ENCODE measurements around the gene NLRP3. TPM values are rescaled to one million over a fixed set of nuclear protein-coding genes. Genes with fewer than 3 reads are reported as not detected.

Gene NLRP3
- total and polyA plus RNA-seq, 2 donors (not counting 1 experiment from before 2014, with no cell fraction given) = 1.4 to 1.7 TPM

GRCh38 chr1:247496581-247497285, 80.8 kb downstream of the NLRP3 start:
- ChIA-PET CTCF (interaction anchor here (1.0 kb wide), 1 partner anchor 107 kb away, joined by 4 read pairs; no protein-coding TSS in a partner anchor), POLR2A (no interaction called here)
- intact Hi-C loops (cut with micrococcal nuclease) = no loop called here
- no peak for TF ChIP-seq EZH2 (IDR thresholded peaks at IDR 0.05; ENCODE audit: borderline replicate concordance, insufficient read depth, low read depth, low read length, poor library complexity, severe bottlenecking)
- TF ChIP-seq, protein P1, sequence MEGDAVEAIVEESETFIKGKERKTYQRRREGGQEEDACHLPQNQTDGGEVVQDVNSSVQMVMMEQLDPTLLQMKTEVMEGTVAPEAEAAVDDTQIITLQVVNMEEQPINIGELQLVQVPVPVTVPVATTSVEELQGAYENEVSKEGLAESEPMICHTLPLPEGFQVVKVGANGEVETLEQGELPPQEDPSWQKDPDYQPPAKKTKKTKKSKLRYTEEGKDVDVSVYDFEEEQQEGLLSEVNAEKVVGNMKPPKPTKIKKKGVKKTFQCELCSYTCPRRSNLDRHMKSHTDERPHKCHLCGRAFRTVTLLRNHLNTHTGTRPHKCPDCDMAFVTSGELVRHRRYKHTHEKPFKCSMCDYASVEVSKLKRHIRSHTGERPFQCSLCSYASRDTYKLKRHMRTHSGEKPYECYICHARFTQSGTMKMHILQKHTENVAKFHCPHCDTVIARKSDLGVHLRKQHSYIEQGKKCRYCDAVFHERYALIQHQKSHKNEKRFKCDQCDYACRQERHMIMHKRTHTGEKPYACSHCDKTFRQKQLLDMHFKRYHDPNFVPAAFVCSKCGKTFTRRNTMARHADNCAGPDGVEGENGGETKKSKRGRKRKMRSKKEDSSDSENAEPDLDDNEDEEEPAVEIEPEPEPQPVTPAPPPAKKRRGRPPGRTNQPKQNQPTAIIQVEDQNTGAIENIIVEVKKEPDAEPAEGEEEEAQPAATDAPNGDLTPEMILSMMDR (IDR thresholded peaks at IDR 0.05) = no peak
- H3K79me2 ChIP-seq (ENCODE audit: control insufficient read depth, insufficient read depth, low read length) = no peaks in the 10 kb centered on the region
- 100% methylated on average over 2 of the region's 10 CpGs for WGBS (ENCODE audit: insufficient coverage)
- Mint-ChIP-seq H3K4me3 (no peak overlapping the region), H3K27ac (no peak overlapping the region), H3K4me1 (no peaks in the 10 kb centered on the region), H3K9me3 (ENCODE audit: insufficient read depth) (no peaks in the 10 kb centered on the region), H3K27me3 (peaks cover 22% of the 10 kb centered on the region)
- H3K27ac ChIP-seq (ENCODE audit: low read length in 2 of 2) = no peak overlapping the region
- H3K4me2 ChIP-seq (replicated peaks; ENCODE audit: low read depth, low read length, poor library complexity, severe bottlenecking) = no peak overlapping the region
- no peaks in the 10 kb centered on the region for H4K20me1 ChIP-seq (ENCODE audit: control insufficient read depth, insufficient read depth, low read length, poor library complexity, severe bottlenecking)
- ATAC-seq (ENCODE audit: low read depth) = no peak
- no peak overlapping the region for H2AFZ ChIP-seq (ENCODE audit: insufficient read depth, low read depth, low read length, poor library complexity, severe bottlenecking)
- H3K4me1 ChIP-seq (ENCODE audit: control insufficient read depth in 2 of 2, insufficient read depth in 2 of 2, low read length in 2 of 2) = no peaks in the 10 kb centered on the region
- H3K9ac ChIP-seq (ENCODE audit: low read length) = no peak overlapping the region
- no peaks in the 10 kb centered on the region for H3K9me3 ChIP-seq (ENCODE audit: control extremely low read depth in 1 of 3, control insufficient read depth in 2 of 3, insufficient read depth in 1 of 3, low read length in 2 of 3)
- H3K27me3 ChIP-seq (replicated peaks in 1 of 4; ENCODE audit: control extremely low read depth in 1 of 4, control insufficient read depth in 3 of 4, insufficient read depth in 4 of 4, low read length in 3 of 4) = no peaks in the 10 kb centered on the region
- DNase-seq = no peak
- no peak overlapping the region for H3K4me3 ChIP-seq (ENCODE audit: control extremely low read depth in 1 of 5, extremely low read depth in 1 of 5, insufficient read depth in 1 of 5, low read depth in 2 of 5, low read length in 4 of 5)
- H3K36me3 ChIP-seq (replicated peaks in 1 of 2; ENCODE audit: control extremely low read depth in 1 of 2, control insufficient read depth in 1 of 2, extremely low read depth in 1 of 2, insufficient read depth in 2 of 2, low read length in 1 of 2) = no peaks in the 10 kb centered on the region

Other genes starting within 250 kb of the NLRP3 start
- 23.8 and 24.2 TPM in 2 replicates for gene ZNF124, start 244.2 kb upstream of the NLRP3 start, total RNA-seq
- gene ZNF124, start 244.2 kb upstream of the NLRP3 start, polyA plus RNA-seq = 4.7 and 5.0 TPM in 2 replicates
- gene VN1R5, start 160.1 kb upstream of the NLRP3 start, total RNA-seq = not detected in 2 replicates
- gene VN1R5, start 160.1 kb upstream of the NLRP3 start, polyA plus RNA-seq = not detected in 2 replicates
- gene ZNF496, start 84.3 kb upstream of the NLRP3 start, total RNA-seq = 22.6 and 23.1 TPM in 2 replicates
- gene ZNF496, start 84.3 kb upstream of the NLRP3 start, polyA plus RNA-seq = 8.5 and 9.9 TPM in 2 replicates
- not detected in 2 replicates for gene OR2B11, start 41.9 kb downstream of the NLRP3 start, total RNA-seq
- not detected in 2 replicates for gene OR2B11, start 41.9 kb downstream of the NLRP3 start, polyA plus RNA-seq
- gene OR2C3, start 120.3 kb downstream of the NLRP3 start, total RNA-seq = not detected in 2 replicates
- not detected in 2 replicates for gene OR2C3, start 120.3 kb downstream of the NLRP3 start, polyA plus RNA-seq
- not detected in 2 replicates for gene GCSAML, start 133.0 kb downstream of the NLRP3 start, total RNA-seq
- gene GCSAML, start 133.0 kb downstream of the NLRP3 start, polyA plus RNA-seq = 0.04 TPM in 1 of 2 replicates, not detected in the other
- not detected in 2 replicates for gene OR2G2, start 172.2 kb downstream of the NLRP3 start, total RNA-seq
- gene OR2G2, start 172.2 kb downstream of the NLRP3 start, polyA plus RNA-seq = not detected in 2 replicates
- gene OR2G3, start 189.4 kb downstream of the NLRP3 start, total RNA-seq = not detected in 2 replicates
- gene OR2G3, start 189.4 kb downstream of the NLRP3 start, polyA plus RNA-seq = not detected in 2 replicates